Activated CD4-positive, alpha-beta T cell treated with anti-CD3 and anti-CD28 coated beads, Interleukin-2, amount 10 ng/mL, durations not matched to agents 24 days and 14 days (primary cell): ENCODE data around the gene NOX4. TPM values are rescaled to one million over a fixed set of nuclear protein-coding genes. Genes with fewer than 3 reads are reported as not detected.
"Not testable (repeated sequence)": the region's sequence is repeated elsewhere in the genome, so short reads cannot be mapped to it uniquely, and the experiment has no call there.

Source experiments
- DNase-seq: peaks from one replicate; pipeline ENCODE4 v3.0.0; 2022
- H3K27ac Mint-ChIP-seq: one replicate; pipeline ENCODE4 v1.8.0; 2022; ENCODE audit warnings: mild to moderate bottlenecking, mixed read lengths
- H3K27me3 Mint-ChIP-seq: one replicate; pipeline ENCODE4 v1.8.0; 2022; ENCODE audit warnings: mixed read lengths
- H3K36me3 Mint-ChIP-seq: one replicate; pipeline ENCODE4 v1.8.0; 2022; ENCODE audit warnings: low read depth, mild to moderate bottlenecking, mixed read lengths
- H3K4me1 Mint-ChIP-seq: one replicate; pipeline ENCODE4 v1.8.0; 2021; ENCODE audit warnings: mixed read lengths
- H3K4me3 Mint-ChIP-seq: one replicate; pipeline ENCODE4 v1.8.0; 2022; ENCODE audit warnings: mild to moderate bottlenecking, moderate library complexity, mixed read lengths
- H3K9me3 Mint-ChIP-seq: one replicate; pipeline ENCODE4 v1.8.0; 2021; ENCODE audit warnings: mixed read lengths
- intact Hi-C: fragments of 100-400 bp; cut with micrococcal nuclease; formaldehyde crosslinking; loops from one replicate; pipeline ENCODE4 v1.15.1; 2023
- total RNA-seq: library from RNA; stranded (reverse); gene quantifications from 2 replicates; pipeline ENCODE4 v1.2.3, GENCODE V29; 2022

Gene NOX4
- total RNA-seq, 1 donor from 2014 or later = not detected

- Mint-ChIP-seq H3K36me3 (no peaks in the 10 kb centered on the region), H3K4me3 (no peak overlapping the region), H3K4me1 (no peaks in the 10 kb centered on the region), H3K27me3 (no peaks in the 10 kb centered on the region), H3K27ac (no peak overlapping the region), H3K9me3 (no peaks in the 10 kb centered on the region)
- DNase-seq = no peak
- intact Hi-C loops = no loop called here
These were observed 47.5 kb downstream of the NOX4 start for GRCh38 chr11:89443361-89444322.

DNA sequence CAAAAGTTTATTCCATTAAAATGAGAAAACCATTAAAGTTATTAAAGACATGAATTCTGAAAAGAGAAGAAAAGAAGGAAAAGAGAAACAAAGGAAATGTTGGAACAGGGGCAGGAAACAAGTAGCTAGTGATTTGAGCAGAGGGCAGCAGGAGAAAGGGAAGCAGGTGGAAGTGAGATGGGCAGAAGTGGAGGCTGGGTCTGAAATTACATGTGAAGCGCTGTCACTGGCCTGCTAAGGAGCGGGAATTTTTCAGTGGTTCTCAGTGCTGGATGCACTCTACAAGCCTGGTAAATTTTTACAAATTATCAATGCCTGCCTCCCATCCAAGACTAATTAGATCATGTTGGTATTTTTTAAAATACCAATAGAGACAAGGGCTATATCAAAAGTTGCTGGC is 48.4 kb downstream of the NOX4 start:
- intact Hi-C loops = no loop called here
- H3K4me3 Mint-ChIP-seq = no peak overlapping the region
- no peaks in the 10 kb centered on the region for H3K27me3 Mint-ChIP-seq
- H3K9me3 Mint-ChIP-seq = no peaks in the 10 kb centered on the region
- no peaks in the 10 kb centered on the region for H3K36me3 Mint-ChIP-seq
- no peak overlapping the region for H3K27ac Mint-ChIP-seq
- DNase-seq = no peak
- no peaks in the 10 kb centered on the region for H3K4me1 Mint-ChIP-seq

DNA sequence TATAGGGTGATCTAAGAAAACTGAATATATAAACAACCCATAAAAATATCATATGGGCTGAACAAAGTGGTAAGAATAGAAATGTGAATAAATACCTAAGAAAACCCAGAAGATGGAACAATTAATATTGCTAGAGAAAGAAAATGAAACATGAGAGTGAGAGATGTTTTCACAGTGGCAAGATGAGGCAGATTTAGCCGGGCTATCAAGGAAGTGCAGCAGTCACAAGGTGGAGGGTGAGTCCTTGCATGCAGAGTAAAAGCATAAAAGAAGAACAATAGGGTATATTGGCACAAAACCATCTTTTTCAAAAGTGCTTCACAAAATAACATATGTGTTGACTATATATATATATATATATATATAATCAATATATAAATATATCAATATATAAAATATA is 49.6 kb downstream of the NOX4 start:
- no peak for DNase-seq
- no peaks in the 10 kb centered on the region for H3K9me3 Mint-ChIP-seq
- H3K4me3 Mint-ChIP-seq = no peak overlapping the region
- intact Hi-C loops = no loop called here
- no peak overlapping the region for H3K27ac Mint-ChIP-seq
- no peaks in the 10 kb centered on the region for H3K4me1 Mint-ChIP-seq
- H3K36me3 Mint-ChIP-seq = no peaks in the 10 kb centered on the region
- H3K27me3 Mint-ChIP-seq = no peaks in the 10 kb centered on the region

- intact Hi-C loops = no loop called here
- no peaks in the 10 kb centered on the region for H3K9me3 Mint-ChIP-seq
These were observed 53.9 kb downstream of the NOX4 start for GRCh38 chr11:89437317-89437716.

DNA sequence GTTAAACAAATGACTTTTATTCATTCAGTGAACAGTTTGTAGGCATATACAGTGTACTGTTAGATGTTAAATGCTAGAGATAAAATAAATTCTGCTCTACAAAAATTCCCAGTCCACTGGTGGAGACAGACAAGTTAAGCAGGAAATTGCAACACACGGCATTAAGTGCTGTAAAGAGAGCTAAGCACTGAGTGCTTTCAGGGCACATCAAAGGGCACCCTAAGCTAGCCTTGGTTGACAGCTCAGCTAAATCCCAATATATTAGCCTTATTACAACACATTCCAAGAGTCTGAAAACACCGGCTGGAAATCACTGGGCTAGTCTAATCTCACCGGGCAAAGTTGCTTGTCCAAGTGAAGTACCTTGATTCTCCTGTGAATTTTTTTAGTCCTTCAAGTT is 55.1 kb downstream of the NOX4 start:
- Mint-ChIP-seq H3K4me1 (no peaks in the 10 kb centered on the region), H3K36me3 (no peaks in the 10 kb centered on the region), H3K27me3 (no peaks in the 10 kb centered on the region), H3K27ac (no peak overlapping the region), H3K9me3 (no peaks in the 10 kb centered on the region), H3K4me3 (no peak overlapping the region)
- intact Hi-C loops = no loop called here
- no peak for DNase-seq

More at GRCh38 chr11:89437317-89437716, 53.9 kb downstream of the NOX4 start:
- Mint-ChIP-seq H3K27me3 (no peaks in the 10 kb centered on the region), H3K27ac (no peak overlapping the region), H3K36me3 (no peaks in the 10 kb centered on the region), H3K4me1 (no peaks in the 10 kb centered on the region), H3K4me3 (no peak overlapping the region)
- DNase-seq = no peak

- H3K36me3 Mint-ChIP-seq = no peaks in the 10 kb centered on the region
- intact Hi-C loops = no loop called here
- no peaks in the 10 kb centered on the region for H3K9me3 Mint-ChIP-seq
- no peaks in the 10 kb centered on the region for H3K27me3 Mint-ChIP-seq
- no peak overlapping the region for H3K4me3 Mint-ChIP-seq
- H3K27ac Mint-ChIP-seq = no peak overlapping the region
- no peaks in the 10 kb centered on the region for H3K4me1 Mint-ChIP-seq
- no peak for DNase-seq
These were observed 57.9 kb downstream of the NOX4 start for GRCh38 chr11:89433278-89433677.

GRCh38 chr11:89432182-89432581 is 59.0 kb downstream of the NOX4 start:
- H3K36me3 Mint-ChIP-seq, DNase-seq, H3K27me3 Mint-ChIP-seq: not testable (repeated sequence)

DNA sequence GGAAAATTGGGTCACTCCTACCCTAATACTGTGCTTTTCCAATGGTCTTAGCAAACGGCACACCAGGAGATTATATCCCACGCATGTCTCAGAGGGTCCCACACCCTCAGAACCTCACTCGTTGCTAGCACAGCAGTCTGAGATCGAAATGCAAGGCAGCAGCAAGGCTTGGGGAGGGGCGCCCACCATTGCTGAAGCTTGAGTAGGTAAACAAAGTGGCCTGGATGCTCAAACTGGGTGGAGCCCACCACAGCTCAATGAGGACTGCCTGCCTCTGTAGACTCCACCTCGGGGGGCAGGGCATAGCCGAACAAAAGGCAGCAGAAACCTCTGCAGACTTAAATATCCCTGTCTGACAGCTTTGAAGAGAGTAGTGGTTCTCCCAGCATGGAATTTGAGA is 64.7 kb downstream of the NOX4 start:
- H3K36me3 Mint-ChIP-seq, DNase-seq, H3K27me3 Mint-ChIP-seq, H3K9me3 Mint-ChIP-seq, intact Hi-C loops, H3K27ac Mint-ChIP-seq, H3K4me1 Mint-ChIP-seq, H3K4me3 Mint-ChIP-seq: not testable (repeated sequence)

More at GRCh38 chr11:89432182-89432581, 59.0 kb downstream of the NOX4 start:
- H3K4me1 Mint-ChIP-seq, H3K4me3 Mint-ChIP-seq, H3K27ac Mint-ChIP-seq, H3K9me3 Mint-ChIP-seq, intact Hi-C loops: not testable (repeated sequence)

DNA sequence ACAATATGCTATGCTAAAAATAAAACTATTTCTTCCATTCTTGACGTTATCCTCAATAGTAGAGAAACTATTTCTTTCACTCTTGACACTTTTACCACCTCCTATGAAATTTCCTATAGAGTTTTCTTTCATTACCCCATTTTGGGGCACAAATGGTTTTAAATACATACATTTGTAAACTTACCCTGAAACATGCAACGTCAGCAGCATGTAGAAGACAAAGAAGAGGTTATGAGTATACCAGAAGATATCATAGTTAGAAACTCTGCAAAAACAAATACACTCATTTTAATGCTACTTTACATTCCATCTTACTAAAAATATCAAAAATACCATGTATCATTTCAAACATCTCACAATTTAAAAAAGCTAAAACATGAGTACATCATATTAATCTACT is 69.5 kb downstream of the NOX4 start:
- H3K27me3 Mint-ChIP-seq = no peaks in the 10 kb centered on the region
- no peaks in the 10 kb centered on the region for H3K36me3 Mint-ChIP-seq
- DNase-seq = no peak
- intact Hi-C loops = no loop called here
- no peak overlapping the region for H3K4me3 Mint-ChIP-seq
- H3K4me1 Mint-ChIP-seq = no peaks in the 10 kb centered on the region
- no peaks in the 10 kb centered on the region for H3K9me3 Mint-ChIP-seq
- no peak overlapping the region for H3K27ac Mint-ChIP-seq

- H3K9me3 Mint-ChIP-seq = no peaks in the 10 kb centered on the region
- H3K27me3 Mint-ChIP-seq = no peaks in the 10 kb centered on the region
- no peak for DNase-seq
- no peak overlapping the region for H3K27ac Mint-ChIP-seq
- intact Hi-C loops = no loop called here
- no peaks in the 10 kb centered on the region for H3K4me1 Mint-ChIP-seq
- no peaks in the 10 kb centered on the region for H3K36me3 Mint-ChIP-seq
- H3K4me3 Mint-ChIP-seq = no peak overlapping the region
These were observed 70.2 kb downstream of the NOX4 start for GRCh38 chr11:89420981-89421380.

- no peak overlapping the region for H3K27ac Mint-ChIP-seq
- H3K27me3 Mint-ChIP-seq = no peaks in the 10 kb centered on the region
- no peaks in the 10 kb centered on the region for H3K9me3 Mint-ChIP-seq
- no peak overlapping the region for H3K4me3 Mint-ChIP-seq
- no peaks in the 10 kb centered on the region for H3K4me1 Mint-ChIP-seq
- no peaks in the 10 kb centered on the region for H3K36me3 Mint-ChIP-seq
- DNase-seq = no peak
- intact Hi-C loops = no loop called here
These were observed 74.2 kb downstream of the NOX4 start for GRCh38 chr11:89416961-89417360.

- DNase-seq, H3K36me3 Mint-ChIP-seq, H3K4me1 Mint-ChIP-seq, H3K27ac Mint-ChIP-seq, H3K9me3 Mint-ChIP-seq, H3K27me3 Mint-ChIP-seq, intact Hi-C loops, H3K4me3 Mint-ChIP-seq: not testable (repeated sequence)
These were observed 80.1 kb downstream of the NOX4 start for GRCh38 chr11:89411112-89411511.

GRCh38 chr11:89410666-89411065 is 80.5 kb downstream of the NOX4 start:
- H3K9me3 Mint-ChIP-seq, intact Hi-C loops, H3K27me3 Mint-ChIP-seq, DNase-seq, H3K4me1 Mint-ChIP-seq, H3K36me3 Mint-ChIP-seq, H3K4me3 Mint-ChIP-seq, H3K27ac Mint-ChIP-seq: not testable (repeated sequence)

GRCh38 chr11:89408441-89408840 is 82.7 kb downstream of the NOX4 start:
- H3K4me3 Mint-ChIP-seq, intact Hi-C loops, H3K4me1 Mint-ChIP-seq: not testable (repeated sequence)

DNA sequence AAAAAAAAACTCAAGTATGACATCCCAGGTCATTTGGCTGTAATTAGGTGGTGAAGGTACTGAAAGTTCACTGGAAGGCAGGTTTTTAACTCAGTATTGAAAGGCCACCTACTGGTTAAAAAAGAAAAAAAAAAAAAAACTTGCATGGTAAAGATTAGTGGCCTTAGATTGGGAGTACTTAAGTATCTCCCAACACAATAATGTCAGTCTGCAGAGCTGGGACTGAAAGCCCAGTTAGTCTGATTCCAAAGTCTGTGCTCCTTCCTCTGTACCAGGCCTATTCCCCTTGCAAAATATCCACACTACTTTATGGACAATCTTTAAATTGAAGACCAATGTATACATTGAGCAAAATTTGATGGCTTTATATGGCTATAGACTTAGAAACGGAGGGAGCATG is 85.5 kb downstream of the NOX4 start:
- H3K27ac Mint-ChIP-seq = no peak overlapping the region

More at GRCh38 chr11:89408441-89408840, 82.7 kb downstream of the NOX4 start:
- not testable (repeated sequence) for DNase-seq, H3K27ac Mint-ChIP-seq, H3K36me3 Mint-ChIP-seq, H3K9me3 Mint-ChIP-seq, H3K27me3 Mint-ChIP-seq

More for the DNA sequence above, 85.5 kb downstream of the NOX4 start:
- Mint-ChIP-seq H3K27me3 (no peaks in the 10 kb centered on the region), H3K9me3 (no peaks in the 10 kb centered on the region), H3K4me1 (no peaks in the 10 kb centered on the region), H3K36me3 (no peaks in the 10 kb centered on the region), H3K4me3 (no peak overlapping the region)
- no peak for DNase-seq
- intact Hi-C loops = no loop called here
